ENCODE data around the gene ASCC1.
A peak's percentile ranks its signal among the peaks of the same experiment; 100 is the strongest.
"Not testable (repeated sequence)": the region's sequence is repeated elsewhere in the genome, so short reads cannot be mapped to it uniquely, and the experiment has no call there.

ASCC1 gene

DNA sequence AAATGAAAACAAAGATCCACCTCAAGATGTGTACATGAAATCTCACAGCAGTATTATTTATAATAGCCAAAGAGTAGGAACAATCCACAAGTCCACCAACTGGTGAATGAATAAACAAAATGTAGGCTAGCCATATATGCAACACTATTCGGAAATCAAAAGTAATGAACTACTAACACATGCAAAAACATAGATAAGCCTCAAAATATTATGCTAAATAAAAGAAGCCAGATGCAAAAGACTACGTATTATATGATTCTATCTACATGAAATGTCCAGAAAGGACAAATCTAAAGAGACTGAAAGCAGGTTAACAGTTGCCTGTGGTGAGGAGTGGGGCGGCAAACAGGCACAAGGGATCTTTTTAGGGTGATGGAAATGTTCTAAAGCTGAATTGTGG is 49.0 kb downstream of the ASCC1 start:
- DNase-seq, result no peak

DNA sequence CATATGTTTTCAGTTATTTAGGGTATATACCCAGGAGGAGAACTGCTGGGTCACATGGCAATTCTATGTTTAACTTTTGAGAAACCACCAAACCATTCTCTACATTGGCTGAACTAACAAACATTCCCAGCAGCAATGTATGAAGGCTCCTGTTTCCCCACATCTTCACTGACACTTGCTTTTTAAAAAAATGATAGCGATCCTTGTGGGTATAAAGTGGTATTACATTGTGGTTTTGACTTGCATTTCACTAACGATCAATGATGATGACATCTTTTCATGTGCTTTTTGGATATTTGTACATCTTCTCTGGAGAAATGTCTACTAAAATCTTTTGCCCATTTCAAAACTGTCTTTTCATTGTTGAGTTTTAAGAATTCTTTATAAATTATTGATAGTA is 51.5 kb downstream of the ASCC1 start:
- no peak for DNase-seq

DNA sequence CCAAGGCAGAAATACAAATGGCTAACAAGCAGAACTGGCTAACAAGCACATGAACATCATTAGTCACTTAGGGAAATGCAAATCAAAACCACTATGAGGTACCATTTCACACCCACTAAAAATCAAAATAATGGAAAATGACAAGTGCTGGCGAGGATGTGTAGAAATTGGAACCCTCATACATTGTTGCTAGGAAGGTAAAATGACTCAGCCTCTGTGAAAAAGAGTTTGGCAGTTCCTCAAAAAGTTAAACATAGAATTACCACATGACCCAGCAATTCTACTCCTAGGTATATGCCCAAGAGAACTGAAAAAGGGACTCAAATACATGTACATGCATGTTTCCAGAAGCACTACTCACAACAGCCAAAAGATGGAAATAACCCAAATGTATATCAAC is 53.1 kb downstream of the ASCC1 start:
- DNase-seq, result no peak

DNA sequence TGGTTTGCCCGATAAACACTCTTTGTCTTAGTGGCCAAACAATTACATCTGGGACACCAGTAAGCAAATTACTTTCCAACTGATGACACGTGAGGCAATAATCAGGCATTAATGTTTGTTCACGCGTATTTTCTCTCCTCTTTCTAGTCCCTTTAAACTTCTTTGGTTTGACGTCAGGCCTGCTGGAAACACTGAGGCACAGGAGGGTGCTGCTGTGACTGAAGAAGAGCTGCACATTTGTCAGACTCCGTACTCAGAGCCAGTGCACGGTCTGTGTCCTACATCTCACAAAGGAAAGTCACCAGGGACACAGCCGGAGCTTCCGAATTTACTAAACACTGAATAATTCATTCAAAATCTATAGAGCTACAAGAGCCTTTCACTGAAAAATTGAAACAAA is 57.9 kb downstream of the ASCC1 start:
- no peak for DNase-seq

DNA sequence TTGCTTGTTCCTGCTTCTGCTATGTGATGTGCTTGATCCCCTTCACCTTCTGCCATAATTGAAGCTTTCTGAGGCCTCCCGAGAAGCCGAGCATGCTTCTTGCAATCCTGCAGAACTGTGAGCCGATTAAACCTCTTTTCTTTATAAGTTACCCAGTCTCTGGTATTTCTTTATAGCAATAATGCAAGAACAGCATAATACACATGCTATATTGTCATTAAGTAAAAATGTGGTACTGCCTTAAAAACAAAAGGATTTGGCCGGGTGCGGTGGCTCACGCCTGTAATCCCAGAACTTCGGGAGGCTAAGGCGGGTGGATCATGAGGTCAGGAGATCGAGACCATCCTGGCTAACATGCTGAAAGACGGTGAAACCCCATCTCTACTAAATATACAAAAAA is 59.9 kb downstream of the ASCC1 start:
- no peak for DNase-seq

DNA sequence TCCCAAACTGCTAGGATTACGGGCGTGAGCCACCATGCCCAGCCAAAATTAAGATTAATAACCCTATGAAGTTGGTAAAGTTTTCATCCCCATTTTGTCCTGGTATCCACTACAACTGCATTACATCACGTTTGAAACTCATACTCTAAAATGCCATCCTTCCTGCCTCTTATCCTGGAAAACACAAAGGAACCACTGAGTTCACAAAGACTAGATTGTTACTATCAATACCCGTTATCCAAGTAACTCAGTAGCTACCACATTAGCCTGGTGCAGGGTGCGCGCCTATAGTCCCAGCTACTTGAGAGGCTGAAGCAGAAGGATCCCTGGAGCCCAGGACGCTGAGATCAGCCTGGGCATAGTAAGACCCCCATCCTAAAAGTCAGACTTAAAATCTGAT is 63.8 kb downstream of the ASCC1 start:
- no peak for DNase-seq

DNA sequence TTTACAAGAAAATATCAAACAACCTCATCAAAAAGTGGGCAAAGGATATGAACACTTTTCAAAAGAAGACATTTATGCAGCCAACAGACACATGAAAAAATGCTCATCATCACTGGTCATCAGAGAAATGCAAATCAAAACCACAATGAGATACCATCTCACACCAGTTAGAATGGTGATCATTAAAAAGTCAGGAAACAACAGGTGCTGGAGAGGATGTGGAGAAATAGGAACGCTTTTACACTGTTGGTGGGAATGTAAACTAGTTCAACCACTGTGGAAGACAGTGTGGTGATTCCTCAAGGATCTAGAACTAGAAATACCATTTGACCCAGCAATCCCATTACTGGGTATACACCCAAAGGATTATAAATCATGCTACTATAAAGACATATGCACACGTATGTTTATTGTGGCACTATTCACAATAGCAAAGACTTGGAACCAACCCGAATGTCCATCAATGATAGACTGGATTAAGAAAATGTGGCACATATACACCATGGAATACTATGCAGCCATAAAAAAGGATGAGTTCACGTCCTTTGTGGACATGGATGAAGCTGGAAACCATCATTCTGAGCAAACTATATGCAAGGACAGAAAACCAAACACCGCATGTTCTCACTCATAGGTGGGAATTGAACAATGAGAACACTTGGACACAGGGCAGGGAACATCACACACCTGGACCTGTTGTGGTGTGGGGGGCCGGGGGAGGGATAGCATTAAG is 65.2 kb downstream of the ASCC1 start:
- DNase-seq, result not testable (repeated sequence)

DNA sequence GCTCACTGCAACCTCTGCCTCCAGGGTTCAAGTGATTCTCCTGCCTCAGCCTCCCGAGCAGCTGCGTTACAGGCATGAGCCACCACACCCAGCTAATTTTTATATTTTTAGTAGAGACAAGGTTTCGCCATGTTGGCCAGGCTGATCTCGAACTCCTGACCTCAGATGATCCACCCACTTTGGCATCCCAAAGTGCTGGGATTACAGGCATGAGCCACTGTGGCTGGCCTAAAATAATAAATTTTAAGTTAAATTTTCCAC is 68.8 kb downstream of the ASCC1 start:
- DNase-seq, result not testable (repeated sequence)

DNA sequence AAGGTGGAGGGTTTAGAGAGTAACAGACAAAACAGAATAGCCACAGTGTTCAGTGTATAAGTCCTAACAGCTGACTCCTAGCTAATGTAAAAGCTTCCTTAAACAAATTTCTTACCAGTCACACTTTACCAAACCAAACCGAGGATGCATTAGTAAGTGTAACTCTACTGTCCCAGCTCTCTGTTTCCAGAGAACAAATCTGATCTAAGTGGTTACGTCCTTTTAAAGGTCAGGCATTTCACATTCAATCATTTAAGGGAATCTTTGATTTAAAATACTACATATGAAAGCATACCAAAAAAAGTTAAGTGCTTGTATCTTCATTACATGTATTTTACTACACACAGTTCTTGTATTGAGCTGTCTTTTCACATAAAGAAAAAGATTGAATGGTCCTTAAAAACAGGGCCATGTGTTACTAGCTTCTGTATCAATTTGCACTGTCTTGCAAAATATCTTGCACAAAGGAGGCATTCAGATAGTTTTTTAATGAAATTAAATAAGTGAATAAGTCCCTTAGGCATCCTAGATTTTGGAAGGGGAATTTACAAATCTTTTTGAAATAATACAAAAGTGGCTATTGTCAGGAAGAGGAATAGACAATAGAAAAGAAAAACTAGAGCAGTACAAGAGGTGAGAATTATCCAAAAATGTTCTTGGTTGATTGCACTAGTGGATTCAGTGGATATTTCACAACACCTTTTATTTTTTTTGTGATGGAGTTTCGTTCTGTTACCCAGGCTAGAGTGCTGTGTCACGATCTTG is 69.3 kb downstream of the ASCC1 start:
- no peak for DNase-seq

DNA sequence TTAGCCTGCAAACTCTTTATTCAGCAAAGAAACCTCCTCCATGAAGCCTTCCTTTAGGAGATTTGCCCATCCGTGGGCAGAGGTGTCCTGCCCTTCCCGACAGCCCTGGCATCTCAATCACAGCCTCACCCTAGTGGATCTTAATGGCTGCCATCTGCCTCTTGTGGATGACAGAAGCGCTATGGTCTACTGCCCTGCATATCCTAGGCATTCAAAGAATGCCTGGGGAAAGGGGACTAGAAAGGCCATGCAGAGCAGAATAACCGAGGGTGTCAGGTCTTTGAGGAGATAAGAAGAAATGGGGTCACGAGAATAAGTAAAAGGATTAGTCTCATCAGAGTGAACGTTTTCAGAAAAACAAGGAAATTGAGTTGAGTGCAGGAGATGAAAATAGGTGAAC is 70.0 kb downstream of the ASCC1 start:
- no peak for DNase-seq

DNA sequence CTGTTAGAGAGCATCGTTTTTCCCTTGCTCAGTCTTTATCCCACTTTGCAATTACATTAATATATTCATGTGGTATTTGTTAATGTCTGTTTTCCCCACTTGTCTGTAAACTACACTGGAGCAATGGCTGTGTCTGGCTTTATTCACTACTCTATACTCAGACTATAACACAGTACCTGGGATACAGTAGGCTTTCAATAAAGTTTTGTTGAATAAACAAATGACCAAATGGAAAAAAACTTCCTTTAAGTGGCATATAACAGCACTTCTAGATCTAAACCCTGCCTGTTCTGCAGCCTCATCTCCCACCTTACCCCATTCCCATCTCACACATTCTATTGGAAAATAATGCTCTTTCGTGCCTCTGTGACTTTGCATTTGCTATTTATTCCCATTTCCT is 70.4 kb downstream of the ASCC1 start:
- no peak for DNase-seq

DNA sequence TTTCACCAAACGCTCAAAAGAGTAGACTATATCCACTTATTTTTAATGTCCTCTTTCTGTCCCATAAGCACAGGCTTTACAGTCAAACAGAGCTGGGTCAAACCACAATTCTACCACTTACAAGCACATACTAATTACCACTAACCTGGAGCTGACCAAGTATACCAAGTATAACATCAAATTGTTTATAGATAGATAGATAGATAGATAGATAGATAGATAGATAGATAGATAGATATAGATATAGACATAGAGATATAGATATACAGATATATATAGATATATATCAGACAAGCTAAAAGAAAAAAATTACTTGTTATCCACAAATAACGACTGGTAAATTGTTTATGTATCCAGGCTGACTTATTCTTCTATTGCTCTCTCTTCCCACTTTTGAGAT is 75.2 kb downstream of the ASCC1 start:
- no peak for DNase-seq

DNA sequence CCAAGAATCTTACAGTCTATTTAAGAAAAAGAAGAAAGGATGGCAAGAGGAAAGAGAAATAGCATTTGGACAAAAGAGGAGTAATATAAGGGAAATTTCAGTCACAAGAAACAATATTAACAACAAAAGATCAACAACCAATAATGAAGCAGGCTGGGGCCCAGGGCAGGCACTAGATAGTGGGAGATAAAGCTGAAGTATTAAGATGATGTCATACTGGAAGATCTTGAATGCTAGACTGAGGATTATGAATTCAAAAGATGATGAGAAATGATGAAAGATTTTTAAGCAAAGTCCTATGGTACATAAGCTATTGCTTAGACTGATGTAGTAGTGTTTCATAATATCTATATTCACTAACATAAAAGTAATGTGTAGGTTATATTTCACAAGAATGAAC is 75.9 kb downstream of the ASCC1 start:
- DNase-seq, result no peak

DNA sequence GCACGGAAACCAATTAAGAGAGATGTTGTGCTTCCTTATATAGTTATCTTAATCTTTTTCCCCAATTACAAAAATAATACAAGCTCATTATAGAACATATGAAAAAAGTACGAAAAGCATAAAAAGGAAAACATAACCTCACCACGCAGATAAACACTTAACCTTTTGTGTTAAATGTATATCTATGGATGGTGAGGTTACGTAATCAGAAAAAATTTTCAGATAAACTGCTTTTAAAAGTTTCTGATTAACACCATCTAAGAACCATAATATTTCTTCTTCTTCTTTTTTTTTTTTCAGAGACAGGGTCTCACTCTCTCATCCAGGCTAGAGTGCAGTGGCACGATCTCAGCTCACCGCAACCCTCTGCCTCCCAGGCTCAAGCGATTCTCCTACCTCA is 78.5 kb downstream of the ASCC1 start:
- DNase-seq, result no peak

DNA sequence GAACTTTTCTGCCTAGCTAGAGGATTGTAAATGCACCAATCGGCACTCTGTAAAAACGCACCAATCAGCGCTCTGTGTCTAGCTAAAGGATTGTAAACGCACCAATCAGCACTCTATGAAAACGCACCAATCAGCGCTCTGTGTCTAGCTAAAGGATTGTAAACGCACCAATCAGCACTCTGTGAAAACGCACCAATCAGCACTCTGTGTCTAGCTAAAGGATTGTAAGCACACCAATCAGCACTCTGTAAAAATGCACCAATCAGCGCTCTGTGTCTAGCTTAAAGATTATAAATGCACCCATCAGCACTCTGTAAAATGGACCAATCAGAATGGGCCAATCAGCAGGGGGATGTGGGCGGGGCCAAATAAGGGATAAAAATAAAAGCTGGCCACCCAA is 79.9 kb downstream of the ASCC1 start:
- not testable (repeated sequence) for DNase-seq

DNA sequence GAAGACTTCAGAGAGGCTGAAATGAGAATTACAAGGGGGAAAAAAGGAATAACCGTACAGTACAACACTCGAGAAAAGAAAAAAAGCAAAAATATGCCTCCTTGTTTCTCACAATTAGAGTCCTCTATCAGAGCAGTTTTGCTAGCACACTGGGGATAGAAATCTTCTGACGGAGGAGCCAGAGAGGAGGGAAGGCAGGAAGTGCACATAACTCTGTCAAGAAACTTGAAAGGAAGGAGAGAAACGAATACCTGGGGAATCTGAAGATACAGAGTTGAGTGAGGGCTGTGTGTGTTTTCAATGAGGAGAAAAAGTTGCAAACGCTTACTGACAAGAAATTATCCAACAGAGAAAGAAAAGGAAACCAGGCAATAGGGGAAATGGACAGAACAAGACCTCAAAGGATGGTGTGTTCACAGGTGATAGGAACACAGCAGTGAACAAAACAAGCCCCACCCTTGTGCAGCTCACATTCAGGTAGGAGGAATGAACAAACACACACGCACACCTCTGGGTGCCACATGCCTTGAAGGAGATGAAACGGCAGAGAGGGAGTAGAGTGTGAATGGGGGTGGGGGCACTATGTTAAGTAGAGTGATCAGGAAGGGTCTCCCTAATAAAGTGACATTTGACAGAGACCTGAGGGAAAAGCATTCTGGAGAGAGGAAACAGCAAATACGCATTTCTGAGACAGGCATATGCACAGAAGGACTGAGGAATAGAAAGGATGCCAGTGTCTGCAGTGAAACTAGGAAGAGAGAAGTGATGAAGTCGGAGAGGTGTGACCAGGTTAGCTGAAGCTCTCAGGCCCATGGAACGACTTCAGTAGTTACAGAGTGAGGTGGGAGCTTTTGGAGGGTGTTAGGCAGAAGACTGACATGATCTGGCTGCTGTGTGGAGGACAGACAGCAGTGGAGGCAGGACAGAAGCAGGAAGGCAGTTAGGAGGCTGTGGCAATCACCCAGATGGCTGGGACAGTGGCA is 81.0 kb downstream of the ASCC1 start:
- DNase-seq, result peak in 1 of 2 experiments; percentile 1

DNA sequence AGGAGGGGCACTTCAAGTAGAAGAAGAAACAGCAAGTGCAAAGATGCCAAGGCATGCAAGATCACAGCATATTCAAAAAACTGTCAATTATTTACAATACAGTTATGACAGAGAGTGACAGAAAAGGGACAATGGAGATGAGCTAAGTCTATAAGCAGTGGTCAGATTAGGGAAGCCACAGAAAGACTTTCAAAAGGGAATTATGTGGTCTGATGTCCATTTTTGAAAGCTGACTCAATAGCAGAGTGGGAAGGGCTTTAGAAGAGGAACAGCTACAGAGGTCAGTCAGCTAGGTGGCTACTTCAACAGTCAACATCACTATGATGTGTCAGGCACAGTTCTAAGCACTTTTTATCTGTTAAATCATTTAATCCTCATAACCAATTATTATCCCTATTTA is 82.6 kb downstream of the ASCC1 start:
- DNase-seq, result no peak

DNA sequence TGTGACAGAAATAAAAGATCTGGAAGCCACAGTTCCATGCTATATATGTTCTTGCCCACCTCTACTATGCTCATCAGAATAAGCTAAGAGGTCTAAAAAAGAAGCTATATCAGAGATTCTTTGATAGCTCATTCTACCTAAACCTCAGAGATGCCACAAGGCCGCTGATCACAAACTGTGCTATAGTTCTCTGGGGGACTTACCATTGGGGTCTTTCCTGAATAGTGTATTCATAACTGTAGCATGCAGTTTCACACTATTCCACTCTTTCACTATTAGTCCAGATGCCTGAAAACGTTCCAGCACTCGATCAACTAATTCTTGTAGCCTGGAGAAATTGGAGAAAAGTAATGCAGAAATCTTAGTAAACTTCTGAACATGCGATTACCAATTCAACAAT is 83.2 kb downstream of the ASCC1 start:
- DNase-seq, result no peak

DNA sequence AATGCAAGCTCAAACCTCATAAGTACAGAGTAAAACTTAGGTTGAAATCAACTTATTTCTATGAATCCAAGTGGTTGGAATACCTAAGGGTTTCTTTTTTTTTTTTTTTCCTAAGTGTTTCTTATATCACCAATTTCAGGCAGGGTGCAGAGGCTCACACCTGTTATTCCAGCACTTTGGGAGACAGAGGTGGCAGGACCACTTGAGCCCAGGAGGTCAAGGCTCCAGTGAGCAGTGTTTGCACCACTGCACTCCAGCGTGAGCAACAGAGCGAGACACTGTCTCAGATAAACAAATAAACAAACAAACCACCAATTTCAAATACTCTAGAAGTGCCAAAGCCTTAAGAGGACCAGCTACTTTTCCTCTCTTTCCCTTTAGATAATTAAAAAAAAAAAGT is 88.5 kb downstream of the ASCC1 start:
- no peak for DNase-seq

DNA sequence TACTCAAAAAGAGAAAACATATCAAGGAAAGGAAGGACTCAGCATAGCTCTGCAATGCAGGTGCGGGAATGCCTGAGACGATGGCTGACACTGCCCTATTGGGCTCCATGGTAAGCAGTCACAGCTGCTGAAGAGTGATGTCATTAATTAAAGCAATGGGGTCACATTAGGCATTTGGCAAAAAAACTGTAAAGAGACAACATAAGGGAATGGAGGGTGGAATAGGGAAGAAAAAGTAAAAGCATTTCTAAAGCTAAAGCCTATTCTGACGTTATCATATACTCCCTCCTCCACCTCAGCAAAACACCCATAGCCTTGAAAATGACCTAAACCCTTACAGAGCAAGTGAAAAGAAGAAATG is 89.2 kb downstream of the ASCC1 start:
- no peak for DNase-seq

DNA sequence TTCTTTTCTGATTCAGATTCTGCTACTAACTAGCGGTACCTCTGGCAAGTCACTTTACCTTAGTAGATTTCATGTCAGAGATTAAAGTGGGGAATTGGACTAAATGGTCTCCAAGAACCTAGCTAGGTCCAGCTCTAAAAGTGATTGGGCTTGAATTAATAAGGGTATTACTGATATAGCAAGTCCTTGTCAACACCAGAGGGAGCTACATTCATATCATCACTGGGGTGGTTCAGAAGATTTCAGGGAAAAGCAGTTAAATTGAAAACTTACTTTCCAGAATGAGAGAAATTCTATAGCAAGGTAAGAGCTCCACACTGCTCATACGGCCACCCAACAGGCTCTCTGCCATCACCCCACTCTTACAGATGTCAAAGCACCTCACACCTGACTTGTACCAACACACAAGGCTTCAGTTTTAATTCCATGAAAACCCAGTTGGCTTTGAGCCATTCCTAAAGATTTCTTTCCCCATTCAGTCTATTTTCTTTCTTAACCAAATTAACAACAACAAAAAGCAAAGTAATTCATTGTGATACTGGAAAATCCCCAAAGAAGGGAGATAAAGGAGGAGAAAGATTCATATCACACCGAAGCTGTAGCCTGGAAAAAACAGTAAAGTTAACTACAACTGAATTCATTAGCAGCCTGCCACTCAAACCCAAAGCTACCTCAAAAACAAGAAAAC is 89.7 kb downstream of the ASCC1 start:
- no peak for DNase-seq

DNA sequence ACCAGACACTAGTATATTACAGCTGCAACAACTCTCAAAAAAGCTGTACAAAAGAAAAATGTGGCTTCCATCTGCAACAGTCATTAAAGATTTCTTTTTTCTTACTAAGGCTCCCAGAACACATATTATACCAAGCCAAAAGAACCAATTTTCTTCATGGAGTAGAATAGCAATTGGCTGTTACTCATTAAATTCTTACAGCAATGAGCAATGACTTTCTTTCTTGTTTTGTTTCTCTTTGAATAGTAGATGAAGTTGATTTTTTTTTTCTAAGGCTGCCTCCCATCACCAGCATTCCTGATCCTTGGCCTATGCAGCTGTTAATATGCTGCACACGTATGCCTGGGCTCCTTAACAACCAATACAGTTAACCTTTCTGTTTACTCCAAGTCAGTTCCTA is 91.1 kb downstream of the ASCC1 start:
- DNase-seq, result no peak

DNA sequence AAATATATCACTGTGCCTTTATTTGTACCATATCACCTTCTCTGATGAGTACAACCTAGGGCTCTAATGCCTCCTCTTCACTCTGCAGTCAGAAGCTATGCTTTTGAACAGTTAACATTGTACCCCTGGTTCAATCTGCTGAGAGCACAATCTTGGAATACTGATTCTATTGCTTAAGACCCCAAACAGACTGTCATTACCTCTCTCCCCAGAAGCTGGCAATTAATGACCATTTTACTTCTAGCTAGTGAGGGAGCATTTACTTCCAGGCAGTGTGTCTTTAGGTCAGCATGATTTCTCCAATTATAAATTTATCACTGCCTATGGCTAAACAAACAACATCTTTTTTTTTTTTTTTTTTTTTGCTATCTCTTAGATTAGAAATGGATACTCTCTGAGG is 91.7 kb downstream of the ASCC1 start:
- no peak for DNase-seq
